Islet precursor cell (in vitro differentiated cells): Measurements from ENCODE around the gene RTP3.
"Not testable (repeated sequence)": the region's sequence is repeated elsewhere in the genome, so short reads cannot be mapped to it uniquely, and the experiment has no call there.

Experiments
- DNase-seq: peaks from one replicate; pipeline ENCODE4 v3.0.0-alpha.2; 2018

Gene RTP3

GRCh38 chr3:46548611-46549010 is 50.8 kb downstream of the RTP3 start:
- DNase-seq, result not testable (repeated sequence)

- DNase-seq, result no peak
Measured at GRCh38 chr3:46549408-46549904, 51.7 kb downstream of the RTP3 start.

DNA sequence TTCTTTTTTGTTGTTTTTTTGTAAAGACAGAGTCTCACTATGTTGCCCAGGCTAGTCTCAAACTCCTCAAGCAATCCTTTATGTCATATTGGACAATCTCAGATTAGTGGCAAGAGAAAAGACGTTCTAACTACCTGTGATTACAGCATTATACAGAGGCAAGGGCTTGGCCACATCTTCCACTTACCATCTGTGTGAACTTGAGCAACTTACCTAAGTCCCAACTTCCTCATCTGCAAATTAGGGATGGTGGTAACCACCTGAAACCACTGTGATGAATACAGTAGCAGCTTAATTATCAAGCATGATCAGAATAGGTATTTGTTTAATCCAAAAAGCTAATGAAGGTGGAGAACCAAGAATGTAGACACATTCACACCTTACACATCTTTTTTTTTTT is 52.2 kb downstream of the RTP3 start:
- no peak for DNase-seq
